Ovary (tissue), 3 donors: ENCODE results near the gene MRC1.

Experiments used
- EP300 ChIP-seq: sonication (generic); formaldehyde crosslinking; IDR thresholded peaks from one replicate; pipeline ENCODE4 v1.6.1; 2017; ENCODE audit warnings: antibody characterized with exemption
- POLR2A ChIP-seq: fragments of 450-650 bp; IDR thresholded peaks from one replicate; pipeline ENCODE4 v1.6.1; 2017; ENCODE audit warnings: antibody characterized with exemption, mild to moderate bottlenecking, moderate library complexity
- TF ChIP-seq, protein P1 (sequence below), 3 donors: fragments of 450-650 bp in 2 of 3; fragments of 200-600 bp in 1 of 3; IDR thresholded peaks; one replicate each; pipeline versions ENCODE4 v1.5.1 to v1.8.0; 2016 to 2022; ENCODE audit warnings: antibody characterized with exemption in 3 of 3, mild to moderate bottlenecking in 1 of 3
- donor health status: DM: no; HTN: no; CAD: no.

DNA sequence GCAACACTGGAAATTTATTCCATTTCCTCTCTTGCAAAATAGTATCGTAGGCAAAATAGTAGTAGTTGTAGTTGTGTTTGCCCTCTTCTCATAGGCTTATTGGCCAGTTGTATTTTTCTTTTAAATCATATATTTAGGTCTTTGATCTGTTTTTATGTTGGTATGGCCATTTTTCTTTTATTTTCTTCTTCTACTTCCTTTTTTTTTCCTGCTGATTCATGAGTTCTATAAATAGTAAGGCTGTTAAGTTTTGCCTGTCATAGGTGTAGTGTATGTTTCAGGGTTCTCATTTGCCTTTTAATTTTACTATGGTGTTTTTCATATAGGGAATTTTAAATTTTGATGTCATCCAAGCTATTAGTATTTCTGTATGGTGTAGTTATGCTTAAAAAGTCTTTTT, 25.4 kb upstream of the MRC1 start:
- TF ChIP-seq, protein P1, sequence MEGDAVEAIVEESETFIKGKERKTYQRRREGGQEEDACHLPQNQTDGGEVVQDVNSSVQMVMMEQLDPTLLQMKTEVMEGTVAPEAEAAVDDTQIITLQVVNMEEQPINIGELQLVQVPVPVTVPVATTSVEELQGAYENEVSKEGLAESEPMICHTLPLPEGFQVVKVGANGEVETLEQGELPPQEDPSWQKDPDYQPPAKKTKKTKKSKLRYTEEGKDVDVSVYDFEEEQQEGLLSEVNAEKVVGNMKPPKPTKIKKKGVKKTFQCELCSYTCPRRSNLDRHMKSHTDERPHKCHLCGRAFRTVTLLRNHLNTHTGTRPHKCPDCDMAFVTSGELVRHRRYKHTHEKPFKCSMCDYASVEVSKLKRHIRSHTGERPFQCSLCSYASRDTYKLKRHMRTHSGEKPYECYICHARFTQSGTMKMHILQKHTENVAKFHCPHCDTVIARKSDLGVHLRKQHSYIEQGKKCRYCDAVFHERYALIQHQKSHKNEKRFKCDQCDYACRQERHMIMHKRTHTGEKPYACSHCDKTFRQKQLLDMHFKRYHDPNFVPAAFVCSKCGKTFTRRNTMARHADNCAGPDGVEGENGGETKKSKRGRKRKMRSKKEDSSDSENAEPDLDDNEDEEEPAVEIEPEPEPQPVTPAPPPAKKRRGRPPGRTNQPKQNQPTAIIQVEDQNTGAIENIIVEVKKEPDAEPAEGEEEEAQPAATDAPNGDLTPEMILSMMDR (IDR thresholded peaks at IDR 0.05), result no peak
- TF ChIP-seq EP300 (no peak), POLR2A (no peak)
